ENCODE results near the gene CZIB. TPM values are rescaled to one million over a fixed set of nuclear protein-coding genes. Genes with fewer than 3 reads are reported as not detected.
"Not testable (repeated sequence)": the region's sequence is repeated elsewhere in the genome, so short reads cannot be mapped to it uniquely, and the experiment has no call there.

The CZIB gene
- total RNA-seq, 1 experiment from 2014 or later: 58.8 TPM

DNA sequence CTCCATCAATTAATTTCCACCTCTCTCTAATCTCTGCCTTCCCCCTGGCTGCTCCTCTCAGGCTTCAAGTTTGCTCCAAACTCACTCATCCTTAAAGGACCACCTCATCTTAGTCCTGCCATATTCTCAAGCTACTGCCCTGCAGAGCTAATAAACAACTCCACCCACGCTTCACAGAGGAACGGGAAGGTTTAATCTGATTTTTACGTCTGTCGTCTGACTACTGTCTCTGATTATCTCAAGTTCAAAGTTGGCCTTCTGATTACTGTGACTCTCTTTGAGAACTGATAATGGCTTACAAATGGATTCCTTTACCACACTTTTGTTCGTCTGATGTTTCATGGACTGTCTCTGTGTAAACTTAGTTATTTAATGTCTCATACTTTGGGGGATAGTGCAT lies 31.4 kb downstream of the CZIB start:
- no peak for DNase-seq (ENCODE audit: low spot score)

DNA sequence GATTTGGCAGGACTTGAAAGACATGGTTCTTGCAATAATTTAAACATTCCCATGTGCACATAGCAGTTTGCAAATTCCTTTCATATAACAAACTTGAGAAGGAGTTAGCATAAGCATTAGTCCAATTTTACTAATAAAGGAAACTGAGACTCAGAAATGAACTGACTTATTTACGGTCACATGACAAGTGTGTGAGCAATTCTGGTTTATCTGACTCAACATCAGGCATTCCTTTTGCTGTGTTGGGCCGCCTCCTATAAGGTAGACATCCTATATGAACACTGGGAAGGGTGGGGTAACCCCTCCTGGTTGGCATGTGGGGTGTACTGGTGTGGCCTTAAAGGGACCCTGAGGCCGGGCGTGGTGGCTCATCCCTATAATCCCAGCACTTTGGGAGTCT lies 32.3 kb downstream of the CZIB start:
- DNase-seq (ENCODE audit: low spot score): no peak

DNA sequence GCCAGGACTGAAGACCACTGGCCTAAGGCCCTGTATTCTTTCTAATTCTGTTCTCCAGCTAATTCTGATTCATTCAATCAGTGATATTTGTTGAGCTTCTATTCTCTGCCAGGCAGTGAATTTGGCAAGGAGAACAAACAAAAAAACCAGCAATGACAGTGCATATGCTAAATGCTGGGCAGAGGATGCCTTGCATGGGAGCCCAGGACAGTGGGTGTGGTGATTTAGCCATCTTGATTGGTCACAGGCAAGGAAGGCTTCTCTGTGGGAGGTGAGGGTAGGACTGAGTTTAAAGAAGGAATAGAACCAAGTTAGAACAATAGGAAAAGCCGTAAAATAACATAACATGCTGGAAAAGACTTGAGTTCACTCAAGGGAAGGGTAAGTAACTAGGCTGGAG lies 33.0 kb downstream of the CZIB start:
- no peak for DNase-seq (ENCODE audit: low spot score)

- no peak for DNase-seq (ENCODE audit: low spot score)
Observed at GRCh38 chr1:53186533-53186932, 33.9 kb downstream of the CZIB start.

DNA sequence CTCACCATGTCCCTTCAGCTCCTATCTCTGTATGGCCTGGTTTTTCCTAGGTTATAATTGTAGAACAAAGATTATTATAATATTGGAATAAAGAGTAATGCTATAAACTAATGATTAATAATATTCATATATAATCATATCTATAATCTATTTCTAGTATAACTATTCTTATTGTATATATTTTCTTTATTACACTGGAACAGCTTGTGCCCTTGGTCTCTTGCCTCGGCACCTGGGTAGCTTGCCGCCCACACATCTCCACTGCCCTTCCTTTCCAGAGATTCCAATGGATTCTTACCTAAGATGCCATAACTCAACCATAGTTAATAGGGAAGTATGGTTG lies 34.5 kb downstream of the CZIB start:
- DNase-seq (ENCODE audit: low spot score): not testable (repeated sequence)

DNA sequence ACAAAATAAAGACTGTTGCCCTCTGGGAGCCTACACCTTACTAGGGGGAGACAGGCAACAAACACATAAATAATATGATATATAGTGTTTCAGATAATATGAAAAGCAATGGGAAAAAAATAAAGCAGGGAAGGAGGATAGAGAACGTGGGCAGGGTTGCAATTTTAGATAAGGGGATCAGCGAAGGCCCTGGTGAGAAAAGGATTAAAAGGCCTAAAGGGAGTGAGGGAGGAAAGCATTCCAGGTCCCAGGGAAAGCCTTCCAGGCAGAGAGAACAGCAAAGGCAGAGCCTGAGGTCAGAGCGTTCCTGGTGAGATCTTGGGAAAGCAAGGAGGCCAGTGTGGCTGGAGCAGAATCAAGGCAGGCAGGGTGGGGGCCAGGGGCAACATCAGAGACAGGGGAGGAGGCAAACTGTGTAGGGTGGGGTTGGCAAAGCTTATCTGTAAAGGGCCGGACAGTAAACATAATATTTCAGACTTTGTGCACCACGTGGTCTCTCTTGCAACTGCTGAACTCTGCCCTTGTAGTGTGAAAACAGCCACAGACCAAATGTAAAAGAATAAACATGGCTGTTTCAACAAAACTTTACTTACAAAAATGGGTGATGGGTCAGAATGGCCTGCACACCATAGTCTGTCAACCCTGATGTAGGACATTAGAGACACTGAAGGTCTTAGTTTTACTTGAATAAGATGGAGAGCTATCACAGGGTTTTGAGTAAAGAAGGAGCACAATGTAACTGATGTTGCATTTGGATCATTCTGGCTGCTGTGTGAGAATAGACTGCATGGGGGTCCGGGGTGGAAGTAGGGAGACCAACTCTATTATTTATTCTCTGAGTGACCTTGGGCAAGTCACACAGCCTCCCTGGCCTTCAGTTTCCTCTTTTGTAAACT lies 37.1 kb downstream of the CZIB start:
- no peak for DNase-seq (ENCODE audit: low spot score)

GRCh38 chr1:53182716-53183094 lies 37.7 kb downstream of the CZIB start:
- DNase-seq (ENCODE audit: low spot score): no peak

DNA sequence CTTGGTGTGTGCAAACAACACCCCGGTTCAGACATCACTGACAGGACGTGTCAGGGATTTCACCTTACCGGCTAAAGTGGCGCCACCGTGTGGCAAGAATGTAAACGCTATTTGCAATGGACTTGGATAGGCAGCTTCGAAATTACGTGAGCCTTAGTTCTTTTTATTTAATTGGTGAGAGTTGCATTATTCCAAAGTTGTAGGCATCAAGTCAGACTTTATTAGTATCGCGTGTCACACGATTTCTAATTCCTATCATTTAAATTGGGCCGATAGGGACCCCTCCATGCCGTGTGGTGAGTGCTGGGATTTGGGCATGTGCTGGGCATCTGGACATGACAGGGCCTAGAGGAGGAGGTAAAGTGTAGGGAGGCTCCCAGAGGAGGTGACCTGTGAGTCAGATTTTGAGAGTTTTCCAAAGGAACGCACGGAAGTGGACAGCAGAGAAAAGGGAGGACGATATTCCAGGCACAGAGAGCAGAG lies 38.3 kb downstream of the CZIB start:
- peak; percentile 63 for DNase-seq (ENCODE audit: low spot score)

GRCh38 chr1:53180951-53181350 lies 39.5 kb downstream of the CZIB start:
- no peak for DNase-seq (ENCODE audit: low spot score)

GRCh38 chr1:53180226-53180625 lies 40.2 kb downstream of the CZIB start:
- DNase-seq (ENCODE audit: low spot score): no peak

DNA sequence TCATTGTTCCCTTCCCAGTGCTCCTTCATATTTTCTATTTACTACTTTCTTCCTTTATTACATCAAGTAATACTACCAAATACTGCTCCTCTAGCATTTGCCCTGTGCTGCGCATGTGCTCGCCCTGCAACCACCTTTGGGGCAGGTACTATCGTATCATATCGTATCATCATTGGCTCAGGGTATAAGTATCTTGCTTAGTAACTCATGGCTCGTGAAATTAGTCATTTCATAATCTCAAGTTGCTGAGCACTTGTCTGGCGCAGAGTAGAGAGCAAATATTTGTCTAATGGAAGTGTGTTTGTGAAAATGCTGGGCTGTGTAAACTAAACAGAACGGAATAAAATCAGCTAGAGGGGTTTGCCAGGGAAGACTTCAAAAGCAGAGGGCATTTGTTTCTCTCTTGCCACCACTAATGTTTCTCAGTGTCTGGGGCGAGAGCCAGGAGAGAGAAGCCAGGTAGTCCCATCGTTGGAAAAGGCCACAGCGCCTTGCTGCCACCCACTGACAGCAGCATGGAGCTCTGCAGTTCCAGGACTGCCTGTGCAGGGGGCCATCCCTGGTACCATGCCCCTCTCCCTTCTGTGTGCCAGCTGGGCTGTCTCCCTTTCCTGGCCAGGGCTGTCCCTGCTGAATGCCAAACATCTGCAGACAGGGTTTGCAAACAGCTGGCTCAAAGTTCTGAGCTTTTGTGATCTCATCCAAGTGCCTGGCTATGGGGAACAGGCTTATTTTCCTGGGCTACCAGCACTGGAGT lies 43.8 kb downstream of the CZIB start:
- DNase-seq (ENCODE audit: low spot score): no peak

GRCh38 chr1:53174971-53175913 lies 45.2 kb downstream of the CZIB start:
- no peak for DNase-seq (ENCODE audit: low spot score)

DNA sequence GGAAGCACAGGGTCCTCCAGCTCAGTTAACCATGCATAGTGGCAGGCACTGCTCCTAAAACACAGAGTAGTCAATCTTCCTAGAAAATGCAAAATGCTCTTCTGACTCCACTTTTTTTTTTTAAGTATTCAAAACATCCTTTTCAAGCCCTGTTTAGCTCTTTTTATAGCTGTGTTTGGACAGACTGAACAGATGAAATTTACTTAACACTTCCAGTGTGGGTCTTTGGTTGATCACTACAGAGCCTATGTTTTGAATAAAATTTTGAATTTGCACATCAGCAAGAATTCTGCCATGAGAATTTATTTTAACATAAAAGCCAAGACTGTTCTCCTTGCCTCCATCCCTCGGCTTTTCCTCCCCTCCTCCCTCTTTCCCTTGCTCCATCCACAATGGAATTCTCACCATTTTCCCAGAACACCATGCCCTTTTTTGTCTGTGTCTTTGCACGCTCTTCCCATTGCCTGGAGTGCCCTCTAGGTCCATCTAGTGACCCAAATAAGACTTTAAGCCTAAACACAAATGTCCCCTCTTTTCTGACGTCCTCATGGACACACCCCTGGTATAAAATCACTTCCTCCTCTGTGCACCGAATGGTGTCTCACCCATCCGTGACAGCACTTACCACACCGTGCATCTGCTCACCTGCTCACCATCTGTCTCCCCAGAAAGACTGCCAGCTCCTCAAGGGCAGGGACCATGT lies 47.9 kb downstream of the CZIB start:
- peak; percentile 60 for DNase-seq (ENCODE audit: low spot score)

GRCh38 chr1:53166912-53167311 lies 53.5 kb downstream of the CZIB start:
- DNase-seq (ENCODE audit: low spot score): no peak

DNA sequence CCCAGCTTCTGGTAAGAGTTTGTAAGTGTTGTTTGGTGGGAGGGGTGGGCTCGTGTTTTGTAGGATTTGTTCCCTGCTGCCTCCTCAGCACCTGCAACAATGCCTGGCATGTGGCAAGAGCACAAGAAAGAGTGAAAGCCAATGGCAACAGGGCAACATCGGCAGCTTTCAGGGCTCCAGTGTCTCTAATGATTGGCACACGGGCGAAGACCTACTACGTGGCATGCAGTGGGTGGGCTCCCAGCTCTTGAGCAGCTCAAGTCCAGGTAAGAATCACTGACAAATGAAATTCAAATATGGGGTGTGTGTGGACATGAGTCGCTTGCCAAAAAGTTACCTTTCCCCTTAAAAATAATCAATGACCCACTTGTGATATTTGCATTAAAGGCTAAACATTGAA lies 54.1 kb downstream of the CZIB start:
- no peak for DNase-seq (ENCODE audit: low spot score)

DNA sequence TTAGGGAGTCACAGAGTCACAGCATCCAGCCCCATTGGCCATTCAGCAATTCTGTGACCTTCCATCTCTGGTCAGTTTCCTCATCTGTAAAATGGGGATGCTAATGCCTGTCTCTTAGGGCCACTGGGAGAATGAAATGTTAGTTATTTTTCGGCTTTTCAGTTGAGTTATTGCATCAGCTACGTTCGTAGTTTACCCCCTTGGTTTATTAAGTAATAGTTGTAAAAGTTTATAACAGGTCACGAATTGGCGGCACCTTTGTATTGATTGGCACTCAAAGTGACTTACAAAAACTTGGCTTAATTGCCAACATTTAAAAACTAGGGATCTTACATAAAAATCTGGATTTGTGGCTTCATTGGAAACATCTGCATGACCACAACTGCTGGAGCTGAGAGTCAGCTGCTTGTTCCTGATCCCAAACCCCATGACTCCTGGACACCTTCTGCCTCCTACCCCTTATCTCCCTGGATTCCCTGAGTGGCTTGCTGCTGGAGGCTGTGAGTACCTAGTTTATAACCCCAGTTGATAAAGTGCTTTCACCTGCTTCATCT lies 54.9 kb downstream of the CZIB start:
- DNase-seq (ENCODE audit: low spot score): no peak

Other genes starting within 250 kb of the CZIB start
- gene PODN, start 158.4 kb downstream of the CZIB start, total RNA-seq (2014; rRNA removed; shearing (Covaris generic)): not detected in 2 replicates
- not detected in 2 replicates for gene SLC1A7, start 78.0 kb downstream of the CZIB start, total RNA-seq (2014; rRNA removed; shearing (Covaris generic))
- gene CPT2, start 23.8 kb downstream of the CZIB start, total RNA-seq (2014; rRNA removed; shearing (Covaris generic)): 13.9 and 18.4 TPM in 2 replicates
- gene MAGOH, start 17.9 kb upstream of the CZIB start, total RNA-seq (2014; rRNA removed; shearing (Covaris generic)): 54.1 and 73.2 TPM in 2 replicates
- gene LRP8, start 107.4 kb upstream of the CZIB start, total RNA-seq (2014; rRNA removed; shearing (Covaris generic)): 19.3 and 27.6 TPM in 2 replicates
- not detected in 2 replicates for gene DMRTB1, start 238.8 kb upstream of the CZIB start, total RNA-seq (2014; rRNA removed; shearing (Covaris generic))

Measured in A172 (cell line).